SU-DHL-6 (cell line): ENCODE results near the gene RAD9A.

ENCODE experiments used
- H2AFZ ChIP-seq: fragments of 200-600 bp; sonication (generic); 2 replicates; pipeline ENCODE4 v1.6.1; 2014; ENCODE audit warnings: low read depth, mild to moderate bottlenecking, moderate library complexity, mixed read lengths, antibody characterized with exemption, low read length; ENCODE audit not compliant: severe bottlenecking
- H3F3A ChIP-seq: fragments of 200-600 bp; shearing (Covaris generic); 2 replicates; pipeline ENCODE4 v1.6.0; 2016; ENCODE audit warnings: antibody characterized with exemption, mild to moderate bottlenecking; ENCODE audit not compliant: insufficient read depth
- H3K27ac ChIP-seq: fragments of 200-600 bp; sonication (generic); 2 replicates; pipeline ENCODE4 v1.5.1; 2016; ENCODE audit warnings: low read depth, mild to moderate bottlenecking, low read length, moderate library complexity, mixed read lengths
- H3K27me3 ChIP-seq: fragments of 200-600 bp; sonication (generic), shearing (Covaris generic); 2 replicates; pipeline ENCODE4 v1.6.0; 2014; ENCODE audit warnings: mild to moderate bottlenecking, low read length
- H3K36me3 ChIP-seq: fragments of 200-600 bp; sonication (generic); 2 replicates; pipeline ENCODE4 v1.6.1; 2014; ENCODE audit warnings: mild to moderate bottlenecking, low read length, mixed read lengths
- H3K4me2 ChIP-seq: fragments of 300-600, 200-600 bp; shearing (Covaris generic), sonication (generic); 2 replicates; pipeline ENCODE4 v1.6.0; 2014; ENCODE audit warnings: low read length, low read depth, mild to moderate bottlenecking; ENCODE audit not compliant: poor library complexity, severe bottlenecking
- H3K4me3 ChIP-seq: fragments of 200-600 bp; sonication (generic); 2 replicates; pipeline ENCODE4 v1.5.1; 2014; ENCODE audit warnings: antibody characterized with exemption, low read length, mild to moderate bottlenecking, mixed read lengths; ENCODE audit not compliant: insufficient read depth, poor library complexity, severe bottlenecking
- H3K79me2 ChIP-seq: fragments of 200-600 bp; sonication (generic); 2 replicates; pipeline ENCODE4 v1.6.1; 2014; ENCODE audit warnings: mild to moderate bottlenecking, low read length, moderate library complexity; ENCODE audit not compliant: insufficient read depth
- H3K9ac ChIP-seq: fragments of 200-600 bp; sonication (generic); 2 replicates; pipeline ENCODE4 v1.7.0; 2014; ENCODE audit warnings: mild to moderate bottlenecking, low read length
- H3K9me2 ChIP-seq: fragments of 200-600 bp; sonication (generic); replicated peaks from 2 replicates; pipeline ENCODE4 v1.6.1; 2014; ENCODE audit warnings: low read length; ENCODE audit not compliant: insufficient read depth
- H3K9me3 ChIP-seq: fragments of 200-600 bp; sonication (generic); 2 replicates; pipeline ENCODE4 v1.6.1; 2014; ENCODE audit warnings: low read length, mixed read lengths; ENCODE audit not compliant: insufficient read depth
- H4K20me1 ChIP-seq: fragments of 200-600 bp; sonication (generic); 2 replicates; pipeline ENCODE4 v1.6.1; 2014; ENCODE audit warnings: low read depth, mild to moderate bottlenecking, antibody characterized with exemption, low read length, moderate library complexity, mixed read lengths
- EZH2phosphoT487 ChIP-seq: fragments of 200-600 bp; sonication (generic), shearing (Covaris generic); conservative IDR thresholded peaks from 2 replicates; pipeline ENCODE4 v1.6.1; 2018; ENCODE audit warnings: mild to moderate bottlenecking, antibody characterized with exemption, low read length, moderate library complexity, mixed read lengths
- TF ChIP-seq, protein P1 (sequence below): fragments of 200-600 bp; sonication (generic); IDR thresholded peaks from one replicate; pipeline ENCODE4 v1.5.1; 2017; ENCODE audit warnings: antibody characterized with exemption, mild to moderate bottlenecking, low read length, moderate library complexity; ENCODE audit not compliant: insufficient read depth, poor library complexity, severe bottlenecking

RAD9A gene

DNA sequence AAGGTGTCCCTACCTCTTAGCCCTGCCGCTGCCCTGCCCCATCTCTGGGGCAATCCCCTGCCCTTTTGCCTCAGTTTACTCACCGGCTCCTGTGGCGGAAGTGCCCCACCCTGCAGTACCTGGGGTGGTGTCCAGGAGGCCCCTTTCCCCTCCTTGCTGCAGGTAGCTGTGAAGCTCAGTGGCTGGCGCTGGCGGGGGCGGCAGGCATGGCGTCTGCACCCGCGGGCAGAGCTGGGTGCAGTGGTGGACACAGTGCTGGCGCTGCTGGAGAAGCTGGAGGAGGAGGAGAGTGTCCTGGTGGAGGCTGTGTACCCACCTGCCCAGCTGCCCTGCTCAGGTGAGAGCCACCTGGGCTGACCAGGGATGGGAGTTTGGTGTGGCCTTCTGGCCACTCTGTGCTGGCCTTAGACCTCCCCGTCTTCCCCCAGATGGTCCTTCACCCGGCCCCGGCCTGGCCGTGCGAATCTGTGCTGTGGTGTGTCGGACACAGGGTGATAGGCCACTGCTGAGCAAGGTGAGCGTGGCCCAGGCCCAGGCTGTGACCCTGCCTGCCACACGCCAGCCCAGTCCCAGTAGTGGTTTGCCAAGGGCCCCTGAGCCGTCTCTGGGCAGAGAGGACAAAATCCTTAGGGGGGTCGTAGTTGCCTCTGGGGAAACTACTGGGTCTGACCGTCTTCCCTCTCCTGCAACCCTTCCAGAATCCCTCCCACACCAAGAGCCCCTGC is 27.7 kb downstream of the RAD9A start:
- H3K79me2 ChIP-seq, result no peaks in the 10 kb centered on the region
- H2AFZ ChIP-seq, result no peak overlapping the region
- no peak for TF ChIP-seq EZH2phosphoT487
- TF ChIP-seq, protein P1, sequence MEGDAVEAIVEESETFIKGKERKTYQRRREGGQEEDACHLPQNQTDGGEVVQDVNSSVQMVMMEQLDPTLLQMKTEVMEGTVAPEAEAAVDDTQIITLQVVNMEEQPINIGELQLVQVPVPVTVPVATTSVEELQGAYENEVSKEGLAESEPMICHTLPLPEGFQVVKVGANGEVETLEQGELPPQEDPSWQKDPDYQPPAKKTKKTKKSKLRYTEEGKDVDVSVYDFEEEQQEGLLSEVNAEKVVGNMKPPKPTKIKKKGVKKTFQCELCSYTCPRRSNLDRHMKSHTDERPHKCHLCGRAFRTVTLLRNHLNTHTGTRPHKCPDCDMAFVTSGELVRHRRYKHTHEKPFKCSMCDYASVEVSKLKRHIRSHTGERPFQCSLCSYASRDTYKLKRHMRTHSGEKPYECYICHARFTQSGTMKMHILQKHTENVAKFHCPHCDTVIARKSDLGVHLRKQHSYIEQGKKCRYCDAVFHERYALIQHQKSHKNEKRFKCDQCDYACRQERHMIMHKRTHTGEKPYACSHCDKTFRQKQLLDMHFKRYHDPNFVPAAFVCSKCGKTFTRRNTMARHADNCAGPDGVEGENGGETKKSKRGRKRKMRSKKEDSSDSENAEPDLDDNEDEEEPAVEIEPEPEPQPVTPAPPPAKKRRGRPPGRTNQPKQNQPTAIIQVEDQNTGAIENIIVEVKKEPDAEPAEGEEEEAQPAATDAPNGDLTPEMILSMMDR, result no peak
- H3K9me3 ChIP-seq, result no peaks in the 10 kb centered on the region
- H3K27ac ChIP-seq, result peak overlapping the region; percentile 32
- no peaks in the 10 kb centered on the region for H4K20me1 ChIP-seq
- no peaks in the 10 kb centered on the region for H3K36me3 ChIP-seq
- H3K4me2 ChIP-seq, result peak overlapping the region; percentile 32
- H3F3A ChIP-seq, result no peaks in the 10 kb centered on the region
- H3K27me3 ChIP-seq, result no peaks in the 10 kb centered on the region
- no peaks in the 10 kb centered on the region for H3K9me2 ChIP-seq
- peak overlapping the region; percentile 67; the same call in 1 of the 2 replicates for H3K9ac ChIP-seq
- H3K4me3 ChIP-seq, result no peak overlapping the region

DNA sequence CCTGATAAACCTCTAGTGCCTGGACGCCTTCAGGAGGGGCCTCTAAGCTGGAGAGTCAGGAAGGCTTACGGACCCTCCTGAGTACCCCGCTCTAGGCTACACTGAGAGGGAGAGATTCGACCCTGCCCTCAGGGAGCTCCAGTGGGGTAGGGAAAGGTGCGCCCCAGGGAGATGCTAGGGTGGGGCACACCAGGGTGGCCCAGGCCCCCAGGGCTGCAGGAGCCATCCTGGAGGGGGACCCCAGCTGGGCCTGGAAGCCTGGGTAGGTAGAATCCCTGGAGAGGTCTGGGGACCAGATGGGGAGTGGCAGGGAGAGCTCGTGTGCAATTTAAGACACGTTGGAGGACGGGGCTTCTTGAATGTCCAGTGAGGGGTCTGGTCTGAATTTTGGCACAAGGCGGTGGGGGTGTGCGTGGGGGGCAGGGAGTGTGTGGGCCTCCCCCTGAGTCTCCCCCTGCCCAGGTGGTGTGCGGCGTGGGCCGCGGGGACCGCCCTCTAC is 28.4 kb downstream of the RAD9A start:
- H3K9ac ChIP-seq, result peak overlapping the region; percentile 67
- no peaks in the 10 kb centered on the region for H3K79me2 ChIP-seq
- no peaks in the 10 kb centered on the region for H3K36me3 ChIP-seq
- H3K9me2 ChIP-seq, result no peaks in the 10 kb centered on the region
- peak overlapping the region; percentile 49 for H3K4me3 ChIP-seq
- no peaks in the 10 kb centered on the region for H3K27me3 ChIP-seq
- peak overlapping the region; percentile 59 for H3K4me2 ChIP-seq
- no peaks in the 10 kb centered on the region for H3K9me3 ChIP-seq
- H3F3A ChIP-seq, result no peaks in the 10 kb centered on the region
- no peaks in the 10 kb centered on the region for H4K20me1 ChIP-seq
- TF ChIP-seq, protein P1, result no peak
- TF ChIP-seq EZH2phosphoT487, result no peak
- peak overlapping the region; percentile 52; the same call in 1 of the 2 replicates for H3K27ac ChIP-seq
- H2AFZ ChIP-seq, result no peak overlapping the region

DNA sequence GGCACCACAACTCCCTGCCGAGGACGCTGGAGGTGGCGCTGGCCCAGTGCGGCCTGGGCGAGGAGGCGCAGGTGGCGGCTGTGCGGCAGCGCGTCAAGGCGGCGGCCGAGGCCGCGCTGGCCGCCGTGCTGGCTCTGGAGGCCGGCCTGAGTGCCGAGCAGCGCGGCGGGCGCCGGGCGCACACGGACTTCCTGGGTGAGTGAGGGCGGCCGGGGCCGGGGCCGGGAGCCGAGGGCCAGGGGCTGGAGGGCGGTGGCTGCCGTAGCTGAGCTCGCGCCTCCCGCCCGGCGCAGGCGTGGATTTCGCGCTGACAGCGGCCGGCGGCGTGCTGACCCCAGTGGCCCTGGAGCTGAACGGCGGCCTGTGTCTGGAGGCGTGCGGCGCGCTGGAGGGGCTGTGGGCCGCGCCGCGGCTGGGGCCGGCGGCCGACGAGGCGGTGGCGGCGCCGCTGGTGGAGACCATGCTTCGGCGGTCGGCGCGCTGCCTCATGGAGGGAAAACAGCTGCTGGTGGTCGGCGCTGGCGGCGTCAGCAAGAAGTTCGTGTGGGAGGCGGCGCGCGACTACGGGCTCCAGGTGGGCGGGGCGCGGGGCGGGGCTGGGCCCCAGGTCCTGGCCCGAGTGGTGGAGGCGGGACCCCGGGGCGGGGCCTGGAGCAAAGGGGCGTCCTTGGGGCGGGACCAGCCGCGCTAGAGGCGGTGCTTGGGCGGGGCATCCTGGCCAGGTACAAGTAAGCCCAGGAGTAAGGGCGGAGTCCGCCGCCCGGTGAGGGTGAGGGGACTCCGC is 29.1 kb downstream of the RAD9A start:
- no peaks in the 10 kb centered on the region for H3F3A ChIP-seq
- no peaks in the 10 kb centered on the region for H3K27me3 ChIP-seq
- H3K79me2 ChIP-seq, result no peaks in the 10 kb centered on the region
- peak overlapping the region; percentile 59 for H3K4me2 ChIP-seq
- peak overlapping the region; percentile 67 for H3K9ac ChIP-seq
- peak overlapping the region; percentile 71 for H2AFZ ChIP-seq
- peak overlapping the region; percentile 52 for H3K27ac ChIP-seq
- no peaks in the 10 kb centered on the region for H4K20me1 ChIP-seq
- no peaks in the 10 kb centered on the region for H3K36me3 ChIP-seq
- no peaks in the 10 kb centered on the region for H3K9me2 ChIP-seq
- H3K9me3 ChIP-seq, result no peaks in the 10 kb centered on the region
- TF ChIP-seq, protein P1, result no peak
- TF ChIP-seq EZH2phosphoT487, result no peak
- peak overlapping the region; percentile 49 for H3K4me3 ChIP-seq
